Measurements from ENCODE around the gene PCDHB10.
"Not testable (repeated sequence)": the region's sequence is repeated elsewhere in the genome, so short reads cannot be mapped to it uniquely, and the experiment has no call there.

- TF ChIP-seq POLR2AphosphoS2 (conservative IDR thresholded peaks at IDR 0.05; ENCODE audit: low read length); FOSL2 (IDR thresholded peaks at IDR 0.05); FOSL2 (CRISPR knock-in tag; IDR thresholded peaks at IDR 0.05); CTCF (IDR thresholded peaks at IDR 0.05); POLR2A (IDR thresholded peaks at IDR 0.05; ENCODE audit: low read length); SREBF2 (IDR thresholded peaks at IDR 0.05); HMGXB4 (CRISPR knock-in tag; IDR thresholded peaks at IDR 0.05; ENCODE audit: borderline replicate concordance); ZFP36 (IDR thresholded peaks at IDR 0.05; ENCODE audit: borderline replicate concordance, partially characterized antibody); EP300 (IDR thresholded peaks at IDR 0.05); GATA3 (IDR thresholded peaks at IDR 0.05; ENCODE audit: borderline replicate concordance); RFX5 (IDR thresholded peaks at IDR 0.05); USF2 (IDR thresholded peaks at IDR 0.05); HDAC2 (IDR thresholded peaks at IDR 0.05): not testable (repeated sequence)
Observed at GRCh38 chr5:141225421-141225820, 33.3 kb downstream of the PCDHB10 start.
